Neural progenitor cell (in vitro differentiated cells): Measurements from ENCODE around the gene SLC2A9.

Source experiments
- CTCF ChIP-seq: fragments of 200-600 bp; sonication (generic); IDR thresholded peaks from 2 replicates; pipeline ENCODE4 v1.5.1; 2017; ENCODE audit warnings: antibody characterized with exemption, mild to moderate bottlenecking
- EZH2 ChIP-seq: fragments of 200-600 bp; sonication (generic); IDR thresholded peaks from 2 replicates; pipeline ENCODE4 v1.6.1; 2017; ENCODE audit warnings: antibody characterized with exemption, mild to moderate bottlenecking, moderate library complexity
- EZH2phosphoT487 ChIP-seq: fragments of 200-600 bp; sonication (generic); IDR thresholded peaks from 2 replicates; pipeline ENCODE4 v1.6.1; 2017; ENCODE audit warnings: antibody characterized with exemption

- no peak for TF ChIP-seq EZH2
- no peak for TF ChIP-seq CTCF
- no peak for TF ChIP-seq EZH2phosphoT487
These were observed 37.1 kb upstream of the SLC2A9 start for GRCh38 chr4:10058371-10058770.
